HL-60 (cell line): Measurements from ENCODE around the gene MFSD6L.

Source experiments
- CTCF ChIP-seq: IDR thresholded peaks from one replicate; pipeline ENCODE4 v1.5.1; 2011; ENCODE audit warnings: low read length, control low read depth, inconsistent platforms; ENCODE audit not compliant: insufficient read depth
- POLR2AphosphoS5 ChIP-seq: IDR thresholded peaks from 2 replicates; pipeline ENCODE4 v1.6.1; 2012; ENCODE audit warnings: low read depth
- SPI1 ChIP-seq: IDR thresholded peaks from 2 replicates; pipeline ENCODE4 v1.6.1; 2012; ENCODE audit warnings: low read depth, mild to moderate bottlenecking, borderline replicate concordance

- no peak for TF ChIP-seq CTCF
- TF ChIP-seq POLR2AphosphoS5 = no peak
- no peak for TF ChIP-seq SPI1
These were observed 21.3 kb upstream of the MFSD6L start for GRCh38 chr17:8820311-8821010.
